GM08714 (cell line): Measurements from ENCODE around the gene ST3GAL3.

ENCODE experiments used
- H3K4me3 ChIP-seq: fragments of 200-500 bp; sonication (Bioruptor generic); 2 replicates; pipeline ENCODE4 v1.5.1; 2014; ENCODE audit warnings: mild to moderate bottlenecking, low read length, inconsistent platforms
- ZNF274 ChIP-seq: IDR thresholded peaks from 2 replicates; pipeline ENCODE4 v1.6.1; 2012; ENCODE audit warnings: mild to moderate bottlenecking, low read depth, low read length

Gene ST3GAL3

GRCh38 chr1:43779266-43779665 lies 71.9 kb downstream of the ST3GAL3 start:
- H3K4me3 ChIP-seq: no peak overlapping the region
- no peak for TF ChIP-seq ZNF274

- no peak for TF ChIP-seq ZNF274
- H3K4me3 ChIP-seq: no peak overlapping the region
Observed at GRCh38 chr1:43779805-43780403, 72.6 kb downstream of the ST3GAL3 start.

DNA sequence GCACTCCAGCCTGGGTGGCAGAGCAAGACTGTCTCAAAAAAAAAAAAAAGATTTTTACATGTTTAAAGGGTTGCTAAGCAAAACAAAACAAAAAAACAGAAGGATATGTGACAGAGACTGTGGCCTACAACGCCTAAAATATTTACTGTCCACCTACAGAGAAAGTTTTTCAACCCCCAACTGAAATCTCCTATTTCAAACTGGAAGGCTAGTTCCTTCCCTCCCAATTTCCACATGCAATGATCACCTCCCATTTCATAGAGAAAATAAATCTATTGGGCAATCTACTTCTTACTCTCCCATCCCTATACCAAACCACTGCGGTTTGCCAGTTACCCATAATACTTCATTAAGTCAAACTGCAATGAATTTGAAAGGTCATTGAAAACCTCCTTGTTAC lies 74.2 kb downstream of the ST3GAL3 start:
- no peak overlapping the region for H3K4me3 ChIP-seq
- no peak for TF ChIP-seq ZNF274

DNA sequence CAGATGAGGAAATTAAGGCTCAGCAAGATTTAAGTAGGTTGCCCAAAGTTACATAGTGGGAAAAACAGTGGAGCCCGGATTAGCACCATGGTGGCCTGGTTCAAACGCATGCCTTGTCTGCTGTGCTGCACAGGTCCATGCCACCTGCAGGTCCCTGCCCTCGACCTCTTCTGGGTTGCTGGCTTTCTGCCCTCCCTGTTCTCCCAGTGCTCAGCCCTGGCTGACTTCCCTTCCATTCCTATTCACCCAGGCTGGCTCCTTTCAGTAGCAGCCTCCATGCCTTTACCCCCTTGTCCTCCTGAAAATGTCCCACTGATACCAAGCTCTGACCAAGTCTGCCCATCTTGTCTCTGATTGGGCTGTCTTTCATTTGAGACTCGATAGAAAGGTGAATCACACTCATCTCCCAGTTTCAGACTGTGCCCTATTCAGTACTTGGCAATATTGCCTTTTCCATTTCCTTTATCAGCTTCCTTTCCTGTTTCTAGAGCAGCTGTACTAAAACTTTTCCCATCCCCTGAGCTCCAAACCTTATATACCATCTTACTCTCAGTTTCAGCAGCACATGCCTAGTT lies 75.8 kb downstream of the ST3GAL3 start:
- TF ChIP-seq ZNF274: no peak
- H3K4me3 ChIP-seq: no peak overlapping the region

GRCh38 chr1:43783671-43784205 lies 76.4 kb downstream of the ST3GAL3 start:
- no peak for TF ChIP-seq ZNF274
- H3K4me3 ChIP-seq: no peak overlapping the region

DNA sequence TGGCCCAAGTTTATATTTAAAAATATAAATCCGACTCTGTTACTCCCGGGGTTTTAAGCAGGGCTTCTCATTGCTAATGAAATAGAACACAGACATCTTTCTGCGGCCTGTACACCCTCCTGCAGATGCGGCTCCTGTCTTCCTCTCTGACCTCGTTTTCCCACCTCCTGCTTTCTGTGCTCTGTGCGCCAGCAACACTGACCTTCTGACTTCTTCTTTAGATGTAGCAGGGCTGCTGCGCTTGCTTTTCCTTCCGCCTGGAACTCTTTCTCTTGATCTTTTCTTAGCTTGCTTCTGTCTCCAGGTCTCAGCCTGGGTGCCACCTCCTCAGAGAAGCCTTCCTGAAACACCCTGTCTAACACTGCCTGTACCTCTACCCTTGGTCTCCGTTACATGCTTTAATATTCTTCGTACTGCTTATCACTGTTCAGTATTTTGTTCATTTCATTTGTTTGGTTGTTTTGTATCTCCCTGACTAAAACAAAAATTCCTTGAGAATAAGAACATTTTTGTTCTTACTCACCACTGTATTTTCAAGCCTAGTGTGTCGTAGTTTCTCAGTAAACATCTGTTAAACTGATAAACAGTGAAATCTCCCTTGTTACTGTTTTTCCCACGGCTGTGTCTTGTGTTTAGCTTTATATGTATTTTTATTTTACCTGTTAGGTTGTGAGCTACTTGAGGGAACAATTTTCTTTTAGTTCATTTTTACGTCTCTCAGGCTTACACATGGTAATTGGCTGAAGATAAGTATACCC lies 79.0 kb downstream of the ST3GAL3 start:
- no peak for TF ChIP-seq ZNF274
- no peak overlapping the region for H3K4me3 ChIP-seq

GRCh38 chr1:43786960-43787359 lies 79.6 kb downstream of the ST3GAL3 start:
- TF ChIP-seq ZNF274: no peak
- no peak overlapping the region for H3K4me3 ChIP-seq

- no peak for TF ChIP-seq ZNF274
Observed at GRCh38 chr1:43789604-43790550, 82.5 kb downstream of the ST3GAL3 start.

DNA sequence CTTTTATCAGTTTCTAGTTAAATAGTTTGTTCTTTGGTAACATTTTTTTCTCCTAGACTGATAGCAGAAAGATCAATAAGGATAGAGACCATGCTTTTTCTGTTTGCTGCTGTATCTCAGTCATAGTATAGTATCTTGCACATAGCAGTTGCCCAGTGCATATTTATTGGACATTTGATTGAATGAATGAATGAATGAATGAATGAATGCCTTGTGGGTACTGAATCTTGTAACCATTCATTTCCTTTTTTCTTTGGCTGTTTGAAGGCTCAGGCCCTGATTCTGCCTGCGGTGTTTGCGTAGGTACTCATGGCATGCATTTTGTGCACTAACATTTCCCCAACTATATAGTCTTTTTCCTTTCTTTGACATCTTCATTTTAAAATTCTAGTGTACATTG lies 83.9 kb downstream of the ST3GAL3 start:
- H3K4me3 ChIP-seq: no peak overlapping the region
- TF ChIP-seq ZNF274: no peak

More at GRCh38 chr1:43789604-43790550, 82.5 kb downstream of the ST3GAL3 start:
- H3K4me3 ChIP-seq: no peak overlapping the region

DNA sequence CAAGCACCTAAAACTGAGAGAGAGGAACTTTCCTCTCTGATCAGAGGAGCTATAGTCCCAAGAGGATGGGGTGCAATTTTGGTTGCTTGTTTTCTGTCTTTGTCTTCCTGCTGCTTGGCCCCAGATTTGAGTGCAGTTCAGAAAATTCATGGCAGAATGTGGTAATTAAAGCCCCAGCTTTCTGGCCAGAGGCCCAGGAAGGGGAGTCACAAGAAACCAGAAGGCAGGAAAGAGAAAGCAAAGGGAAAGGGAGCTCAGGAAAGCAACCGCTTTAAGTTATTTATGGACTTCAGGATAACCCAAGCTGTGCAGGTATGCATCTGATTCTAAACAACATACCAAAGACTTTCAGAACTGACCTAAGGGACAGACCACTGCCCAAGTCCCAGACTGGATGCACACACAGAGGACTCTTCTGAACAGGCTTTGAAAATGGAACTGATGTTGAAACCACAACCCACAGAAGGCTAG lies 88.8 kb downstream of the ST3GAL3 start:
- TF ChIP-seq ZNF274: no peak
- H3K4me3 ChIP-seq: no peak overlapping the region

DNA sequence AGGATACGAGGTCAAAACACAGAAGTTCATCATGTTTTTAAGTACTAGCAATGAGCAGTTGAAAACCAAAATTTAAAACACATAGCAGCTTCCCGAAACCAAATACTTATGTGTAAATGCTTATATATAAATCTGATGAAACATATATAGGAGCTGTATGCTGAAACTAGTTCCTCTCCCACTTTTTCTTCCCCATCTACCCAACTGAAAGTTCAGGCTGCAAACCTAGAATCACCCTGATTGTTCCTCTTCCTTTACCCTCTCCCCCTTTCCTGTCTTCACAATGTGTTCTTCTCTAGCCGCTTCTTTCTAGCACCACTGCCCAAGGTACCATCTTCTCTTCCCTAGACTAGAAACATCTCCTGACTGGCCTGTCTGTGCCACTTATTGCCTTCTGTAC lies 90.6 kb downstream of the ST3GAL3 start:
- no peak for TF ChIP-seq ZNF274
- H3K4me3 ChIP-seq: no peak overlapping the region

DNA sequence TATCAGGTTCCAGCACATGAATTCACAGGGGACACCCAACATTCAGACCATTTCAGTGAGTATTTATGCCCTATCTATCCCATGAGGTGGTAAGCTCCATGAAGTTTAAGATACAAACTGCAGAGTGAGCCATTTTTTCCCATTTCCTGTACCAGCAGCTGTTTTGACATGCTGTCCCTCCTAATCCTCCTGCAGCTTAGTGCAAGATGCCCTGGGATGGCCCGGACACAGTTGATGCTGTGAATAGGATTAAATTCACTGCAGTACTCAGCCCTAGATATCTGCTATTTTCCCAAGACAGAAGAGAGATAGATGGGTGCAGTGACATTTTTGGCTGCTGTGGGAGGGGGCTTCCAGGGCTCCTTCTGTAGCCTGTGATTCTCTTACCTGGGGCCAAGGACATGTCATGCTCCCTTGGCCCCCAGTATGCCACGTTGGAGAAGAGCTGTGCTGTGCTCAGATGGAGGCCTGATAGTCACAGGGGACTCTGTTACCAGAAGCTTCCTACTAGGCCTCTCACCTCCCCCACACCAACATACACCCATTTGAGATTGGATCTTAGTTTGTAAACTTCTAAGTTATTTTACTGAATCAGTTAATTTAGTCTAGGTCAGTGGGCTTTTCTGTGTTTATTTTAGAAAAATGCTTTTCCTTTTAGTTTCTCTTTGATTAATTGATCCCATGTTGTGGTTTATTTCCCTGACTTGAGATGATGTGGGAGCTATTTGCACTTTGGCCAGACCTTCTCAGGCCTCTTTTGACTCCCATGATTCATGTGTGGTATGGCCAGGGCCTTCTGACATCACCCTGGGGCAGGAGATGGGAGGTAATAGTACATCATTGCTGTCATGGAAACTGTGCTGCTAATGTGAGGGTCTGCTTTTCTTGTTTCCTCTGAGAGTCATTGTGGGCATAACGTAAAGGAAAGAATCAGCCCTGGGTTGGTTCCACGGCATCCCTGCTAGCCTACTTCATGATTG lies 92.6 kb downstream of the ST3GAL3 start:
- TF ChIP-seq ZNF274: no peak

DNA sequence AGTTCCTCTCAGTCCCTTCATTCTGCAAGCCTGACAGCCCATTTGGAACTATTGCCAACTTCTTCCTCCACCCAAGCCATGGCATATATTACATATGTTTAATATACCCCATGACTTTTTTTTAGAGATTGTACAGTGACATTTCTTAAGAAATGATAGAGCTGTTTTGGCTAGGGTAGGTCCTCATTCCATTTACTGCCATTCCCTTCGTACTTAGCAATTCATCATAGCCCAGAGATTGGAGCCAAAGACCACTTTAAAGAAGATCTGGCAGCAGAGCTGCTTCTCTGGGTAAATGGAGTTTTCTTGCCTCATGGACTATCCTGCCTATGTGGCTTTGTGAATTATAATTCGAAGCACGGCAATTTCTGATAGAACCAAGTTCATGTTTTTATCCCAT lies 93.4 kb downstream of the ST3GAL3 start:
- no peak overlapping the region for H3K4me3 ChIP-seq
- no peak for TF ChIP-seq ZNF274

More for the DNA sequence above, 92.6 kb downstream of the ST3GAL3 start:
- H3K4me3 ChIP-seq: no peak overlapping the region
